Neural cell (in vitro differentiated cells): ENCODE data around the gene ST6GALNAC5. TPM values are rescaled to one million over a fixed set of nuclear protein-coding genes. Genes with fewer than 3 reads are reported as not detected.

Experiments
- H2AFZ ChIP-seq: fragments of 200-600, 300-800 bp; sonication (generic), shearing (Covaris generic); 2 replicates; pipeline ENCODE4 v1.6.0; 2014; ENCODE audit warnings: low read depth, mild to moderate bottlenecking, antibody characterized with exemption, low read length, moderate library complexity
- H3F3A ChIP-seq: fragments of 200-600 bp; shearing (Covaris generic); 2 replicates; pipeline ENCODE4 v1.6.1; 2016; ENCODE audit warnings: mild to moderate bottlenecking, moderate library complexity, mixed read lengths, antibody characterized with exemption, low read length; ENCODE audit not compliant: insufficient read depth, poor library complexity, severe bottlenecking
- H3K27ac ChIP-seq: fragments of 200-600, 300-800 bp; sonication (generic), shearing (Covaris generic); 2 replicates; pipeline ENCODE4 v1.5.1; 2014; ENCODE audit warnings: mild to moderate bottlenecking, low read length, moderate library complexity
- H3K27me3 ChIP-seq: fragments of 300-800, 200-600 bp; sonication (generic), shearing (Covaris generic); 2 replicates; pipeline ENCODE4 v1.6.0; 2014; ENCODE audit warnings: mild to moderate bottlenecking, low read depth, low read length, moderate library complexity; ENCODE audit not compliant: insufficient read depth
- H3K36me3 ChIP-seq: fragments of 300-800, 200-600 bp; sonication (generic), shearing (Covaris generic); 2 replicates; pipeline ENCODE4 v1.5.1; 2014; ENCODE audit warnings: mild to moderate bottlenecking, antibody characterized with exemption, low read length, moderate library complexity; ENCODE audit not compliant: insufficient read depth
- H3K4me2 ChIP-seq: fragments of 300-800, 200-600 bp; sonication (generic), shearing (Covaris generic); 2 replicates; pipeline ENCODE4 v1.6.0; 2014; ENCODE audit warnings: mild to moderate bottlenecking, low read length
- H3K4me3 ChIP-seq: fragments of 300-800, 200-600 bp; sonication (generic), shearing (Covaris generic); 2 replicates; pipeline ENCODE4 v1.5.1; 2014; ENCODE audit warnings: mild to moderate bottlenecking, low read length, moderate library complexity
- H3K79me2 ChIP-seq: fragments of 200-600 bp; shearing (Covaris generic); replicated peaks from 2 replicates; pipeline ENCODE4 v1.6.0; 2014; ENCODE audit warnings: mild to moderate bottlenecking, low read length, moderate library complexity; ENCODE audit not compliant: insufficient read depth
- H3K9ac ChIP-seq: fragments of 300-800, 200-600 bp; sonication (generic), shearing (Covaris generic); 2 replicates; pipeline ENCODE4 v1.6.1; 2016; ENCODE audit warnings: mild to moderate bottlenecking, low read length, mixed read lengths
- H3K9me2 ChIP-seq: fragments of 200-600 bp; shearing (Covaris generic); 2 replicates; pipeline ENCODE4 v1.6.1; 2016; ENCODE audit warnings: mild to moderate bottlenecking, low read length, mixed read lengths; ENCODE audit not compliant: insufficient read depth
- H3K9me3 ChIP-seq: fragments of 200-600, 300-800 bp; sonication (generic), shearing (Covaris generic); 2 replicates; pipeline ENCODE4 v1.6.1; 2016; ENCODE audit warnings: mild to moderate bottlenecking, mixed run types, low read length, moderate library complexity, mixed read lengths
- H4K20me1 ChIP-seq: fragments of 200-600 bp; shearing (Covaris generic); 2 replicates; pipeline ENCODE4 v1.6.1; 2016; ENCODE audit warnings: mild to moderate bottlenecking, mixed run types; ENCODE audit not compliant: insufficient read depth
- CTCF ChIP-seq: fragments of 450-650 bp; IDR thresholded peaks from 2 replicates; pipeline ENCODE4 v1.5.1; 2014; ENCODE audit warnings: antibody characterized with exemption, mild to moderate bottlenecking, moderate library complexity; ENCODE audit not compliant: poor library complexity, severe bottlenecking
- EP300 ChIP-seq: fragments of 450-650 bp; conservative IDR thresholded peaks from 2 replicates; pipeline ENCODE4 v1.6.1; 2014; ENCODE audit warnings: antibody characterized with exemption, mild to moderate bottlenecking, moderate library complexity; ENCODE audit not compliant: poor library complexity, severe bottlenecking
- EZH2 ChIP-seq: fragments of 200-600, 300-800 bp; shearing (Covaris generic), sonication (generic); IDR thresholded peaks from 2 replicates; pipeline ENCODE4 v1.6.1; 2014; ENCODE audit warnings: antibody characterized with exemption, low read length, borderline replicate concordance, mild to moderate bottlenecking; ENCODE audit not compliant: insufficient read depth, poor library complexity, severe bottlenecking
- MXI1 ChIP-seq: fragments of 450-650 bp; conservative IDR thresholded peaks from 2 replicates; pipeline ENCODE4 v1.6.1; 2014; ENCODE audit warnings: antibody characterized with exemption, mild to moderate bottlenecking; ENCODE audit not compliant: poor library complexity, severe bottlenecking
- POLR2AphosphoS5 ChIP-seq: IDR thresholded peaks from 2 replicates; pipeline ENCODE4 v1.6.1; 2012
- RAD21 ChIP-seq: fragments of 450-650 bp; conservative IDR thresholded peaks from 2 replicates; pipeline ENCODE4 v1.6.1; 2014; ENCODE audit warnings: antibody characterized with exemption, mild to moderate bottlenecking, moderate library complexity
- REST ChIP-seq: IDR thresholded peaks from 2 replicates; pipeline ENCODE4 v1.6.1; 2012; ENCODE audit warnings: borderline replicate concordance
- SMC3 ChIP-seq: fragments of 450-650 bp; conservative IDR thresholded peaks from 2 replicates; pipeline ENCODE4 v1.6.1; 2014; ENCODE audit warnings: antibody characterized with exemption, mild to moderate bottlenecking, moderate library complexity; ENCODE audit not compliant: poor library complexity
- TAF1 ChIP-seq: IDR thresholded peaks from 2 replicates; pipeline ENCODE4 v1.6.1; 2012; ENCODE audit warnings: low read depth
- polyA plus RNA-seq: library from polyadenylated mRNA; depleted of rRNA; stranded (reverse); fragments of >200 nt; gene quantifications from 2 replicates; pipeline ENCODE4 v1.2.3, GENCODE V29; 2014

Gene ST6GALNAC5
- polyA plus RNA-seq, 1 donor from 2014 or later: 57.3 TPM

- Histone ChIP-seq H4K20me1 (no peaks in the 10 kb centered on the region), H3K27me3 (no peaks in the 10 kb centered on the region), H3F3A (no peaks in the 10 kb centered on the region), H3K9me3 (peaks cover 6% of the 10 kb centered on the region), H3K4me3 (no peak overlapping the region), H3K79me2 (no peaks in the 10 kb centered on the region), H3K4me2 (no peak overlapping the region), H3K9me2 (no peaks in the 10 kb centered on the region), H2AFZ (no peak overlapping the region), H3K27ac (no peak overlapping the region), H3K9ac (no peak overlapping the region), H3K36me3 (no peaks in the 10 kb centered on the region)
- TF ChIP-seq TAF1 (no peak), SMC3 (no peak), EZH2 (no peak), POLR2AphosphoS5 (no peak), RAD21 (no peak), REST (no peak), CTCF (no peak), MXI1 (no peak), EP300 (no peak)
Observed at GRCh38 chr1:77039739-77040138, 172.5 kb downstream of the ST6GALNAC5 start.

DNA sequence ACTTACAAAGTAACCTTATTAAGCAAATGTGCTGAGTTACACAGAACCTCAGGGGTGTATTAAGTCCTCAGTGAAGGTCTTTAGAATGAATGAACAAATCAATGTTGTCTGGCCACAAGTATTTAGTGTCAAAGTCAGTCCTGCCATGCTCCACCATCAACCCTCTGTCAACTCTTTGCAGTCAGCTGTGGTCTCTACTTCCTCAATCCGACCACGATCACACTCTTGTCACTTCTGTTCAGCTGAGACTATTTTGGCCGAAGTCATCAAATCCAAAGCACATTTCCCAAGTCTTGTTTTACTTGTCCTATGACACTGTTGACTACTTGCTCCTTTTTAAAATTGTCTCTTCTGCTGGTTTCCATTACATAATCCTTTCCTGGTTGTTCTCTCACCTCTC, 173.5 kb downstream of the ST6GALNAC5 start:
- H3K4me2 ChIP-seq: no peak overlapping the region
- H4K20me1 ChIP-seq: no peaks in the 10 kb centered on the region
- TF ChIP-seq REST: no peak
- no peak for TF ChIP-seq EP300
- TF ChIP-seq CTCF: no peak
- TF ChIP-seq EZH2: no peak
- TF ChIP-seq MXI1: no peak
- TF ChIP-seq RAD21: no peak
- TF ChIP-seq TAF1: no peak
- TF ChIP-seq SMC3: no peak
- no peak for TF ChIP-seq POLR2AphosphoS5
- no peak overlapping the region for H2AFZ ChIP-seq
- H3K27ac ChIP-seq: no peak overlapping the region
- H3K9me2 ChIP-seq: no peaks in the 10 kb centered on the region
- H3K79me2 ChIP-seq: no peaks in the 10 kb centered on the region
- no peak overlapping the region for H3K9ac ChIP-seq
- H3K27me3 ChIP-seq: no peaks in the 10 kb centered on the region
- peaks cover 6% of the 10 kb centered on the region for H3K9me3 ChIP-seq
- no peaks in the 10 kb centered on the region for H3F3A ChIP-seq
- no peak overlapping the region for H3K4me3 ChIP-seq
- no peaks in the 10 kb centered on the region for H3K36me3 ChIP-seq
